T-helper 9 cell (primary cell): ENCODE data around the gene EIF3D.

ENCODE experiments used
- DNase-seq: peaks from one replicate; pipeline ENCODE4 v3.0.0-alpha.2; 2020

EIF3D gene

GRCh38 chr22:36464715-36465231 lies 64.2 kb downstream of the EIF3D start:
- DNase-seq, result no peak

- no peak for DNase-seq
Measured at GRCh38 chr22:36463783-36464184, 65.2 kb downstream of the EIF3D start.

DNA sequence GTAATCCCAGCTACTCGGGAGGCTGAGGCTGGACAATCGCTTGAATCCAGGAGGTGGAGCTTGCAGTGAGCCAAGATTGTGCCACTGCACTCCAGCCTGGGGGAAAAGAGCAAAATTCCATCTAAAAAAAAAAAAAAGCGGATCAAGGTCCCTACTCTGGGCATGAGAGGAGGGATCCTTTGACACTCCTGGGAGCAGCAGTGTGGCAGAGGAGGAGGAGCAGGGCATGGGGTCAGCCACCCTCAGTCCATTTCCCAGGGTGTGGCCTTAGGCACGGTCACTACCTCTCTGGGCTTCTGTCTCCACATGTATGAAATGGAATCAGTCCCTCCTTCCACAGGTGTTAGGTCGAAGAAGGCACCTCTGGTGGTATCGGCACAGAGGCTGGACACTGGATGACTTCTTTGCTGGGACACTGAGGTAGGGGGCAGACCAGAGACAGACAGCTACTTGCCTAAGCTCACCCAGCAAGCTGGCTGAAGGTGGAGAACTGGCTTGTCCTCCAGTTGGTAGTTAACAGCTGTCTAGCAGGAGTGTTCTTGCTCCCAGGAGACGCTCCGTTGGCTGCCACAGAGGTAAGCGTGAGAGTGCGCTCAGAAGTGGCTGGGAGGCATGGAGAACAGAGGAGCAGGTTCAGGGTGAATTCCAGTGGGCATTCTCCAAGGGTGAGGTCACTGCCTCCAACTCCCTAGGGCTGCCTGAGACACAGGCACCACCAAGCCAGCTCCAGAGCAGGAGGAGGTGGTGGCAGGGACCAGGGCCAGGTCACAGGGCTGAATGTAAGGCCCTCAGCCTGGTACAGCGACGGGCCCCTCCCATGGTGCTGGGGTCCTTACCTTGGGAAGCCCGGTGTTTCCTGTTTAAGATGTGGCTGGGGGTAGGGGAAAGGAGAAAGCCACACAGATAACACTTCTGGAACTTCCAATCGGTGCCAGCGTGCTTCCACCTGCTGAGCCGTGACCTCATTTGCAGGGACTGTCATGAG lies 67.0 kb downstream of the EIF3D start:
- no peak for DNase-seq
